ENCODE data around the gene C15orf62. TPM values are rescaled to one million over a fixed set of nuclear protein-coding genes. Genes with fewer than 3 reads are reported as not detected.

Gene C15orf62
- polyA plus RNA-seq, 1 experiment, result 0.05 TPM

DNA sequence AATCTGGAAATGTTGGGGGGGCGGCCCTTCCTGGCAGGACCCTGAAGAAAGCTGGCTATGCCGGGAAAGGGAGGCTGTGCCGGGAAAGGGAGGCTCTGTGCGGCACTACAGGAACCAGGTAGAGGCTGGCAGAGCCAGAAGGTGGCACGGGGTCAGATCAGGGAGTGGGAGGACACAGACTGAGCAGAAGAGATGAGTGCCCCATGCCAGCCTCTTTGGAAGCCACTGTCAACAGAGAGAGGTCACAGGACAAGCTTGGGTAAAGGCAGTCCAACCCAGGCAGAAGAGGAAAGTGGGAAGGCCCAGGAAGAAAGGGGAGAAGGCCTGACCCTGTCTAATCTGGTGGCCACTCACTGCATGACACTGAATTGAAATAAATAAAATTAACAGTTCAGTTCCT lies 1.5 kb downstream of the C15orf62 start:
- no peaks in the 10 kb centered on the region for H3K27me3 ChIP-seq (ENCODE audit: control insufficient read depth, insufficient read depth, low read length)
- ChIA-PET CTCF (no interaction called here), POLR2A (interaction anchor here (0.6 kb wide), 1 partner anchor 245 kb away, joined by 3 read pairs; no protein-coding TSS in a partner anchor)
- DNase-seq (ENCODE audit: low read depth, low spot score), result no peak
- no peak overlapping the region for H3K27ac ChIP-seq (ENCODE audit: low read depth, low read length)
- TF ChIP-seq, protein P1, sequence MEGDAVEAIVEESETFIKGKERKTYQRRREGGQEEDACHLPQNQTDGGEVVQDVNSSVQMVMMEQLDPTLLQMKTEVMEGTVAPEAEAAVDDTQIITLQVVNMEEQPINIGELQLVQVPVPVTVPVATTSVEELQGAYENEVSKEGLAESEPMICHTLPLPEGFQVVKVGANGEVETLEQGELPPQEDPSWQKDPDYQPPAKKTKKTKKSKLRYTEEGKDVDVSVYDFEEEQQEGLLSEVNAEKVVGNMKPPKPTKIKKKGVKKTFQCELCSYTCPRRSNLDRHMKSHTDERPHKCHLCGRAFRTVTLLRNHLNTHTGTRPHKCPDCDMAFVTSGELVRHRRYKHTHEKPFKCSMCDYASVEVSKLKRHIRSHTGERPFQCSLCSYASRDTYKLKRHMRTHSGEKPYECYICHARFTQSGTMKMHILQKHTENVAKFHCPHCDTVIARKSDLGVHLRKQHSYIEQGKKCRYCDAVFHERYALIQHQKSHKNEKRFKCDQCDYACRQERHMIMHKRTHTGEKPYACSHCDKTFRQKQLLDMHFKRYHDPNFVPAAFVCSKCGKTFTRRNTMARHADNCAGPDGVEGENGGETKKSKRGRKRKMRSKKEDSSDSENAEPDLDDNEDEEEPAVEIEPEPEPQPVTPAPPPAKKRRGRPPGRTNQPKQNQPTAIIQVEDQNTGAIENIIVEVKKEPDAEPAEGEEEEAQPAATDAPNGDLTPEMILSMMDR (IDR thresholded peaks at IDR 0.05; ENCODE audit: low read depth, low read length), result no peak
- no peak overlapping the region for H3K4me3 ChIP-seq (ENCODE audit: low read depth, low read length)
- H3K9me3 ChIP-seq (ENCODE audit: control insufficient read depth, insufficient read depth, low read length), result no peaks in the 10 kb centered on the region

DNA sequence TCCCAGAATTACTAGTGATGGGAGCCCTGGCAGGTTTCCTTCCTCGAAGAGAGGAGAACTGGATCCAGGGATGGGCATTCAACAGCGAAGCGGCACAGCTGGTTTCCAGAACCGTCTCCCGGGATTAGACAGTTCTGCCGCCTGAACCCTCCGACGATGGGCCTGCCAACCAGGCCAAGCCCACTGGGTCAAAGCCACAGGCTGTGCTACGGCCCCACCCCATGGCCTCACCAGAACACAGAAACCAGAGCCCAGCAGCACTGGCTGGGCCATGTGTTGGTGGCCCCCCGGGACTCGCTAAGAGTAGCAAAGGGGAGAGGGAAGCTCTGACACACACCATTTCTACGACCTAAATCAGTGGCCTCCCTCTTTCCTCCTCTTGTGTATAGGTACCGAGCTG lies 2.2 kb downstream of the C15orf62 start:
- Histone ChIP-seq H3K4me3 (ENCODE audit: low read depth, low read length) (no peak overlapping the region), H3K9me3 (ENCODE audit: control insufficient read depth, insufficient read depth, low read length) (no peaks in the 10 kb centered on the region), H3K27ac (ENCODE audit: low read depth, low read length) (no peak overlapping the region), H3K27me3 (ENCODE audit: control insufficient read depth, insufficient read depth, low read length) (no peaks in the 10 kb centered on the region)
- no peak for DNase-seq (ENCODE audit: low read depth, low spot score)
- TF ChIP-seq, protein P1 (IDR thresholded peaks at IDR 0.05; ENCODE audit: low read depth, low read length), result no peak
- POLR2A ChIA-PET, result no interaction called here
- CTCF ChIA-PET, result no interaction called here

DNA sequence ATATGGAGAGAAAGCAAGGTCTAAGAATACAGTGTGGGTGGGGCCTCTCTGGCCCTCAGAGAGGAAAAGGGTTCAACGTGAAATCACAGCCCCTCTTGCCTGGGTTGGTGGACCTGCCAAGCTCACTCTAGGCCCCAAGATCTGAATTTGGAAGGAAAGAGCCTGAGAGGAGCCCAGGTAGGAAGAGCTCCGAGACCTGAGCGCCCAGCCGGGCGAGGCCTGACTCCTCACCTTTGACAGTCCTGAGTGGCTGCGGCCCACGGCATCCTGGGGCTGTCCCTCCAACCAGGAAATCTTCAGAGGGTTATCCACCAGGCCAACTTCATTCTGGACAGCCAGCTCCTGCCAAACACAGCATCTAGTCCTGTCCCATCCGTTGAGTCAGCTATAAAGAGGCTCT lies 3.7 kb downstream of the C15orf62 start:
- no peak for DNase-seq (ENCODE audit: low read depth, low spot score)
- POLR2A ChIA-PET, result no interaction called here
- CTCF ChIA-PET, result interaction anchor here (1.5 kb wide), 1 partner anchor 84 kb away, joined by 4 read pairs; no protein-coding TSS in a partner anchor
- TF ChIP-seq, protein P1 (IDR thresholded peaks at IDR 0.05; ENCODE audit: low read depth, low read length), result no peak
- no peak overlapping the region for H3K27ac ChIP-seq (ENCODE audit: low read depth, low read length)
- H3K27me3 ChIP-seq (ENCODE audit: control insufficient read depth, insufficient read depth, low read length), result no peaks in the 10 kb centered on the region
- H3K4me3 ChIP-seq (ENCODE audit: low read depth, low read length), result no peak overlapping the region
- H3K9me3 ChIP-seq (ENCODE audit: control insufficient read depth, insufficient read depth, low read length), result no peaks in the 10 kb centered on the region

DNA sequence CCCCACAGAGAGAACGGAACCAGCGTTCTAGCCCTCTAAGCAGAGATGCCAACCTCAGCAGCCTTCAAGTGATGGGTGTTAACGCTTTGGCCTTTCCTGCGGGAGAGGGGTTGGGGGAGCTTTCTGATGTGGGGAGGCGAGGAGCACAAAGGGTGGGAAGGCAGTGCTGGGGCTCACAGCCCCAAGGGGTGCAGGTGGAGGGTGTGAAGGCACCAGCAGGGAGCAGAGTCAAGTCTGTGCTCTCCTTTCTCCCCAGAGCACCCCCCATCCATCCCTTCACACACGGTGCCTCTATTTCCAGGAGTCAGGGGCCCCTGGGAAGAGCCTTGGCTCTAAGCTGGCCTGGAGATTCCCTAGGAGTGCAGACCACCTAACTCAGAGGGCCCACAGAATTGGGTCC lies 4.1 kb downstream of the C15orf62 start:
- ChIA-PET POLR2A (no interaction called here), CTCF (interaction anchor here (1.5 kb wide), 1 partner anchor 83 kb away, joined by 4 read pairs; no protein-coding TSS in a partner anchor)
- no peaks in the 10 kb centered on the region for H3K9me3 ChIP-seq (ENCODE audit: control insufficient read depth, insufficient read depth, low read length)
- H3K27ac ChIP-seq (ENCODE audit: low read depth, low read length), result no peak overlapping the region
- no peak for DNase-seq (ENCODE audit: low read depth, low spot score)
- H3K27me3 ChIP-seq (ENCODE audit: control insufficient read depth, insufficient read depth, low read length), result no peaks in the 10 kb centered on the region
- H3K4me3 ChIP-seq (ENCODE audit: low read depth, low read length), result no peak overlapping the region
- TF ChIP-seq, protein P1 (IDR thresholded peaks at IDR 0.05; ENCODE audit: low read depth, low read length), result no peak

DNA sequence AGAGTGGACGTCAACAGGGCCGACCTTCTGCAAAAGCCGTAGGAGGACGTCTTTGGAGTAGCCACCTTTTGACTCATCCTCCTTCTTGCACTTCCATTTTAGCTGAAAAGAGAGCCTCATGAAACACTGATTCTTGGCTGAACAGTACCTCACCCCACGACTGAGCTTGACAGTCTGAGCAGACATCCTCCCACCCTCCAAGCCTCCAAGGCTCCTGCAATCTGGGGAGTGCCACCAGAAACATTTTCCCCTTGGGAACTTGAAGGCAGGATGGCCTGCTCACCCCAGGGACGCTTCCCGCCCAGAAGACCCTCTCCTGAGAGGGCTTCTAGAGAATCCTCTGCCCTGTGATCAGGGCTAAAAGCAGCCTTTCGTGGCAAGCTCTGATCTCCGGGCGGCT lies 5.2 kb downstream of the C15orf62 start:
- no peak overlapping the region for H3K27ac ChIP-seq (ENCODE audit: low read depth, low read length)
- H3K4me3 ChIP-seq (ENCODE audit: low read depth, low read length), result no peak overlapping the region
- DNase-seq (ENCODE audit: low read depth, low spot score), result no peak
- no peaks in the 10 kb centered on the region for H3K27me3 ChIP-seq (ENCODE audit: control insufficient read depth, insufficient read depth, low read length)
- TF ChIP-seq, protein P1 (IDR thresholded peaks at IDR 0.05; ENCODE audit: low read depth, low read length), result no peak
- POLR2A ChIA-PET, result no interaction called here
- no peaks in the 10 kb centered on the region for H3K9me3 ChIP-seq (ENCODE audit: control insufficient read depth, insufficient read depth, low read length)
- CTCF ChIA-PET, result no interaction called here

All from AG04450 (cell line).